LNCaP clone FGC (cell line): ENCODE results near the gene CD300E.

ENCODE experiments used
- DNase-seq: peaks from one replicate; pipeline ENCODE4 v3.0.0-alpha.2; 2011; ENCODE audit warnings: low read depth
- H3K4me3 ChIP-seq: 2 replicates; pipeline ENCODE4 v1.5.1; 2011; ENCODE audit warnings: mild to moderate bottlenecking, low read depth, low read length, control low read depth
- TF ChIP-seq, protein P1 (sequence below): IDR thresholded peaks from 2 replicates; pipeline ENCODE4 v1.5.1; 2012; ENCODE audit warnings: mild to moderate bottlenecking; ENCODE audit not compliant: control insufficient read depth, insufficient read depth; ENCODE audit errors: extremely low read depth

Gene CD300E

DNA sequence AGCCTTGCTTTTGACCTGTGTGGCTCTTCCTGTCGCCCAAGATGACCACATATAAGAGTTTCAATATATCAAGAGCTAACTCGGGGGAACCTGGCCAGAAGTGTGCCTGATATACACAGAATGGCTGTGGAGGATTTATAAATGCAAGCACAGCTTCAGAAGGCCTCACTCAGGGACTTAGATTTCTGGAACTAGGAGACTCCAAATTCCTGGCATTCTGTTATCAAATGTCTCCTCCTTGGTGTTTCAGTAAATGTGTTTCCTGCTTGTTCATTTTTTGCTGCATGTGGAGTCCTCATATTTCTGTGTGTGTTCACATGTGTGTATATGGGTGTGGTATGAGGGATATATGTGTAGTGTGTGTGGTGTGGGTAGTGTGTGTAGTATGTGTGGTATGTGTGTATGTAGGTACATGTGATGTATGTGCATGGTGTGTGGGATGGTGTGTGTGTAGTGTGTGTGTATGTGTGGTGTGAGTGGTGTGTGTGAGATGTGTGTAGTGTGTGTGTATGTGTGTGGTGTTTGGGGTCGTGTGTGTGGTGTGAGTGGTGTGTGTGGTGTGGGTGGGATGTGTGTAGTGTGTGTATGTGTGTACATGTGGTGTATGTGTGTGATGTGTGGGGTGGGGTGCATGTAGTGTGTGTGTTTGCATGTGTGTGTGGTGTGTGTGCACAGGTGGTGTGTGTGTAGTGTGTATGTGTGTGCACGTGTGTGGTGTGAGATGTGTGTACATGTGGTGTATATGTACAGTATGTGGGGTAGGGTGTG lies 55.2 kb downstream of the CD300E start:
- TF ChIP-seq, protein P1, sequence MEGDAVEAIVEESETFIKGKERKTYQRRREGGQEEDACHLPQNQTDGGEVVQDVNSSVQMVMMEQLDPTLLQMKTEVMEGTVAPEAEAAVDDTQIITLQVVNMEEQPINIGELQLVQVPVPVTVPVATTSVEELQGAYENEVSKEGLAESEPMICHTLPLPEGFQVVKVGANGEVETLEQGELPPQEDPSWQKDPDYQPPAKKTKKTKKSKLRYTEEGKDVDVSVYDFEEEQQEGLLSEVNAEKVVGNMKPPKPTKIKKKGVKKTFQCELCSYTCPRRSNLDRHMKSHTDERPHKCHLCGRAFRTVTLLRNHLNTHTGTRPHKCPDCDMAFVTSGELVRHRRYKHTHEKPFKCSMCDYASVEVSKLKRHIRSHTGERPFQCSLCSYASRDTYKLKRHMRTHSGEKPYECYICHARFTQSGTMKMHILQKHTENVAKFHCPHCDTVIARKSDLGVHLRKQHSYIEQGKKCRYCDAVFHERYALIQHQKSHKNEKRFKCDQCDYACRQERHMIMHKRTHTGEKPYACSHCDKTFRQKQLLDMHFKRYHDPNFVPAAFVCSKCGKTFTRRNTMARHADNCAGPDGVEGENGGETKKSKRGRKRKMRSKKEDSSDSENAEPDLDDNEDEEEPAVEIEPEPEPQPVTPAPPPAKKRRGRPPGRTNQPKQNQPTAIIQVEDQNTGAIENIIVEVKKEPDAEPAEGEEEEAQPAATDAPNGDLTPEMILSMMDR: no peak
- H3K4me3 ChIP-seq: no peak overlapping the region
- no peak for DNase-seq

DNA sequence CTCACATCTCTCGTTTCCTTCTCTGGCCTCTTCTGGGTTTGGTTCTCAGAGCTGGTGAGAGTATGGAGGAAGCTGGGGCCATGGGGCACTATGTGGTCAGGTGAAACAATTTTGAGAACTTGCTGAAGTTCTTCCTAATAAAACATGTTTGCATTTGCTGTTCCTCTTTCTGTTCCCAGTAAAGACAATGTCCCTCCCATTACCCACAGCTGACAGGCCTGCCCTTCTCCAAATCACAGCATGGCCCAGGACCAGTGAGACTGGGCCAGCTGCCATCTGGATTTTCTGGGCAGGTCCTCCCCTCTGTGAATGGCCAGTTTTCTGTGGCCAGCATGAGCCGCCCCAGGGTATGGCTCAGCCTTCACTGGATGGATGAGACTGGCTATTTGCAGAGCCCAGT lies 56.1 kb downstream of the CD300E start, which contains the start of gene CD300H:
Gene CD300H, minus strand, starts transcription at position 113 of the 400 bp plus-strand sequence.
- H3K4me3 ChIP-seq: no peak within 1 kb of the TSS
- DNase-seq: no peak
- TF ChIP-seq, protein P1: no peak

DNA sequence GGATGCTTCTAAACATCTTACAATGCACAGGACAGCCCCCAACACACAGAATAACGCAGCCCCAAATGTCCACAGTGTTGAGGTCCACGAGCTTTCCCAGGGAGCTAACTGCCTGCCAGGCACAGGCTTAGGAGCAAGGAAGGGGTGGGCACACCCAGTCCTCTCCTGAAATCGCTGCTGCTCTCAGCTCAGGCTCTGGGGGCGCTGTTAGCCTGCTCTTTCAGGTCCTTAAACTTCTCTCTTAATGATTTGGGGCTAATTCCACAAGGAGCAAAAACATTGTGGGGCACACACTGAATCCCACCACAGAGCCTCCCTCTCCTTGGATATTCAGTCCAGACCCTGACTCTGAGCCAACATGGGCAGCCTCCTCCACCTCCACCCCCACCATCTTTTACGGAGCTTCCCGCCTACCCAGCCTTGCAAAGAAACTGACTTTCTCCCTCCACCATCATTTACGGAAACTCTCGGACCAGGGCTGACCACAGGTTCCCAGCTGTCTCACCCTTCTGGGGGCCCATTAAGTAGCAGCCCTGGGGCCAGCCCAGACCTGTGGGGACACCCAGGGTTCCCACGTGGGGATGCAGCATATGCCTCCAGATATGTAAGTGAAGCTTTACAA lies 57.3 kb downstream of the CD300E start:
- no peak overlapping the region for H3K4me3 ChIP-seq
- TF ChIP-seq, protein P1: peak; percentile 59
- no peak for DNase-seq

DNA sequence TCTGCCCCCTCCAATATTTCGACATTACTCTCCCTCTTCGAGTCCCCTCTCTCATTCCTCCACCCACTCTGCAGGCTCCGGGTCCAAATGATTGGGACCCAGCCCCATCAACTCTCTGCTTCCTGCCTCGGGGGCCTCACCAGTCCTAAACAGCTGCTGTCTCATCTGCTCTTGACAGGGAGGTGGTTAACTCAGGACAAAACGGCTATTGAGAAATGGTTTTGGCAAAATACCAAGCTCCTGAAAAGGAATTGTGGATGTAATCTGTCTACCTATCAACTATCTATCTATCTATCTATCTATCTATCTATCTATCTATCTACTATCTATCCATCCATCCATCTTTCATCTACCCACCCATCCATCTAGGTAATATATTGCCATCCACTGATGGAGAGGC lies 58.4 kb downstream of the CD300E start:
- TF ChIP-seq, protein P1: no peak
- DNase-seq: no peak
- no peak overlapping the region for H3K4me3 ChIP-seq

DNA sequence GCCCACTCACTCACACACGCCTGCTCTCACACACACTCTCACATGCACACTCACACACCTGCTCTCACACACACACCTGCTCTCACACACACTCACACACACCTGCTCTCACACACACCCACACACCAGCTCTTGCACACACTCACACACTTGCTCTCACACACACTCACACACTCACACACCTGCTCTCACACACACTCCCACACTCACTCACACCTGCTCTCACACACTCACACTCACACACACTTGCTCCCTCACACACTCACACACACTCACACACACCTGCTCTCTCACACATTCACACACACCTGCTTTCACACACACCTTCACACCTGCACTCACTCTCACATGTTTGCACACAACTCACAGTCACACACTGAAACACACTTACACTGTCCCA lies 60.2 kb downstream of the CD300E start:
- no peak overlapping the region for H3K4me3 ChIP-seq
- TF ChIP-seq, protein P1: no peak
- DNase-seq: no peak

DNA sequence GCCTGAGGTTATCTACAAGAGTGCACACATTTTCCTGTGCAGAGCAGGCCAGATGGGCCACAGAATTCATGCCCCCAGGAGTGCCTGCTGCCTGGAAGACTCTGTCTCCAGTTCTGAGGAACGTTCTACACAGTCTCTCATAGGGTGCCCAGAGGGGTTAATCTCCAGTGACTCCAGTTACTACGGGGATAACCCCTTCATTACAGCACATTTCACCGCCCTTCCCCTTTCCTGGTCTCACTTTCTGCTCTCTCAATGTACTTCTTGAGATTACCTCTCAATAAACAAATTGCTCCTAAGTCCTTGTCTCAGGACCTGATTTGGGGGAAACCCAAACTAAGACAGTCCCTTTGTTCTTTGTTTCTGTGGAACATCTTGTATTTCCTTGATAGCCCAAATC lies 62.0 kb downstream of the CD300E start:
- TF ChIP-seq, protein P1: no peak
- no peak for DNase-seq
- no peak overlapping the region for H3K4me3 ChIP-seq
